Naive B cell (primary cell): ENCODE data around the gene RBMS3. TPM values are rescaled to one million over a fixed set of nuclear protein-coding genes. Genes with fewer than 3 reads are reported as not detected.
A peak's percentile ranks its signal among the peaks of the same experiment; 100 is the strongest.
"Not testable (repeated sequence)": the region's sequence is repeated elsewhere in the genome, so short reads cannot be mapped to it uniquely, and the experiment has no call there.

Experiments used
- ATAC-seq, 2 donors: fragments of 150-1000 bp; cut with Tn5 transposase; 2 replicates each; pipeline ENCODE4 v1.10.0; 2021; ENCODE audit warnings: low read depth in 2 of 2, mild to moderate bottlenecking in 2 of 2, moderate library complexity in 2 of 2
- DNase-seq: peaks from one replicate; pipeline ENCODE4 v3.0.0; 2022
- H3K27ac Mint-ChIP-seq, 6 donors: one replicate each; pipeline ENCODE4 v1.8.0; 2020 to 2022; ENCODE audit warnings: mild to moderate bottlenecking in 6 of 6, mixed read lengths in 6 of 6, moderate library complexity in 5 of 6, inconsistent platforms in 2 of 6
- H3K27me3 Mint-ChIP-seq, 3 donors: one replicate each; pipeline ENCODE4 v1.8.0; 2021 to 2022; ENCODE audit warnings: mixed read lengths in 3 of 3, mild to moderate bottlenecking in 1 of 3
- H3K36me3 Mint-ChIP-seq, 2 donors: one replicate each; pipeline ENCODE4 v1.8.0; 2020 to 2022; ENCODE audit warnings: mixed read lengths in 2 of 2, inconsistent platforms in 1 of 2, mild to moderate bottlenecking in 1 of 2
- H3K4me1 Mint-ChIP-seq, 3 donors: one replicate each; pipeline ENCODE4 v1.8.0; 2020 to 2022; ENCODE audit warnings: mixed read lengths in 3 of 3, inconsistent platforms in 1 of 3, mild to moderate bottlenecking in 1 of 3, moderate library complexity in 1 of 3
- H3K4me3 Mint-ChIP-seq, 8 donors: one replicate each; pipeline ENCODE4 v1.8.0; 2020 to 2022; ENCODE audit warnings: mild to moderate bottlenecking in 8 of 8, mixed read lengths in 8 of 8, moderate library complexity in 8 of 8, inconsistent platforms in 2 of 8
- H3K9me3 Mint-ChIP-seq, 7 donors: one replicate each; pipeline ENCODE4 v1.8.0; 2020 to 2022; ENCODE audit warnings: mixed read lengths in 7 of 7, mild to moderate bottlenecking in 5 of 7, inconsistent platforms in 2 of 7, moderate library complexity in 1 of 7
- polyA plus RNA-seq, 6 donors: library from polyadenylated mRNA; unstranded; fragments of 300-500 nt; fragmentation: Illumina TruSeq; gene quantifications; one replicate each; pipeline ENCODE4 v1.2.3, GENCODE V29; 2021; ENCODE audit warnings: low read depth in 6 of 6

Gene RBMS3
- polyA plus RNA-seq, 6 donors from 2014 or later, result 0.12 to 1.3 (median 0.45) TPM; not detected in 3

- Mint-ChIP-seq H3K4me3 (no peak overlapping the region), H3K27me3 (no peaks in the 10 kb centered on the region), H3K9me3 (peaks cover 0 to 5% (median 0%) of the 10 kb centered on the region in 7 donors), H3K4me1 (no peaks in the 10 kb centered on the region), H3K27ac (no peak overlapping the region), H3K36me3 (no peaks in the 10 kb centered on the region)
- DNase-seq (no peak), ATAC-seq (no peak)
Observed at GRCh38 chr3:29639578-29640290, 358.9 kb downstream of the RBMS3 start.

GRCh38 chr3:29642393-29643033 is 361.6 kb downstream of the RBMS3 start:
- Mint-ChIP-seq H3K27ac (no peak overlapping the region), H3K27me3 (no peaks in the 10 kb centered on the region), H3K36me3 (no peaks in the 10 kb centered on the region), H3K9me3 (peaks cover 0 to 2% (median 0%) of the 10 kb centered on the region in 7 donors), H3K4me3 (no peak overlapping the region), H3K4me1 (no peaks in the 10 kb centered on the region)
- no peak for DNase-seq
- ATAC-seq, result no peak

GRCh38 chr3:29643034-29643425 is 362.2 kb downstream of the RBMS3 start:
- no peak for ATAC-seq
- DNase-seq, result no peak
- H3K27me3 Mint-ChIP-seq, result no peaks in the 10 kb centered on the region
- H3K27ac Mint-ChIP-seq, result no peak overlapping the region
- no peaks in the 10 kb centered on the region for H3K4me1 Mint-ChIP-seq
- H3K4me3 Mint-ChIP-seq, result no peak overlapping the region
- peaks cover 0 to 2% (median 0%) of the 10 kb centered on the region in 7 donors for H3K9me3 Mint-ChIP-seq
- no peaks in the 10 kb centered on the region for H3K36me3 Mint-ChIP-seq

DNA sequence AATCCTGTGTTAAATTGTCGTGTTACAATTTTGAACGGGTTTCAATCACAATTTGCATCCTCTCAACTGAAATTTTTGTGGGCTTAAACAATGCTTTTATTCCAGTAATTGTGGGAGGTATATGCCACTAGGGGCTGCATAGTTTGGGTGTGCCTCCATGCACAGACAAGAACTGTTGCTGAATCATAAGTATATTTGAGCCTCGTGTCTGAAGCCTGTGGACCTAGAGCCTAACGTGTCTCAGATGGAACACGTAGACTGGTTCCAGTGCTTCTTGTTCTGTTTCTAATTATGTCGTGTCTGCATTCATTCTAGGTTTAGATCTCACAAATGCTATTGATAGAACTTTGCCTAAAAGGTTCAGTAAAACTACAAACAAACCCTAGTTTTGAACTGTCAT is 363.4 kb downstream of the RBMS3 start:
- no peaks in the 10 kb centered on the region for H3K27me3 Mint-ChIP-seq
- no peaks in the 10 kb centered on the region for H3K4me1 Mint-ChIP-seq
- H3K36me3 Mint-ChIP-seq, result no peaks in the 10 kb centered on the region
- DNase-seq (no peak), ATAC-seq (no peak)
- H3K9me3 Mint-ChIP-seq, result peaks cover 0 to 2% (median 0%) of the 10 kb centered on the region in 7 donors
- H3K4me3 Mint-ChIP-seq, result no peak overlapping the region
- no peak overlapping the region for H3K27ac Mint-ChIP-seq

GRCh38 chr3:29644956-29645636 is 364.2 kb downstream of the RBMS3 start:
- no peak for DNase-seq
- ATAC-seq, result no peak
- Mint-ChIP-seq H3K4me3 (no peak overlapping the region), H3K27ac (no peak overlapping the region), H3K9me3 (peaks cover 0 to 2% (median 0%) of the 10 kb centered on the region in 7 donors), H3K4me1 (peaks cover 3 to 6% (median 4%) of the 10 kb centered on the region in 3 donors), H3K36me3 (no peaks in the 10 kb centered on the region), H3K27me3 (no peaks in the 10 kb centered on the region)

DNA sequence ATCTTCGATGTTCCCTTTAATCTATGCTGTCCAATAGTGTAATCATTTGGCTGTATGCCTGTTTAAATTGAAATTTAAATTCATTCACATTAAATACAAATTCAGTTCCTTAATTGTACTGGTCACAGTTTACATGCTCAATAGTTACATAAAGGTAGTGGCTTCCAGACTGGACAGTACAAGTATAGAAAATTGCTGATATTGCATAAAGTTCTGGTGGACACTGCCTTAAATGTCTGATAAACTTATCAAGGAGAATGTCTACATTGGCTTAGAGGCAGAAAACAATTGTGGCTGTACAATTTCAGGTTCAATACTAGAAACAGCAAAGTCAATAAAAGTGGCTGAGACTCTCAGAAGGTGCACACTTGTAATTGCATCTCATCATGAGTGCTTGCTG is 365.2 kb downstream of the RBMS3 start:
- H3K4me1 Mint-ChIP-seq, result peaks cover 3 to 11% (median 7%) of the 10 kb centered on the region in 3 donors
- no peak for ATAC-seq
- H3K9me3 Mint-ChIP-seq, result peaks cover 0 to 2% (median 0%) of the 10 kb centered on the region in 7 donors
- H3K27ac Mint-ChIP-seq, result peak overlapping the region in 1 of 6 donors; percentile 40
- H3K27me3 Mint-ChIP-seq, result no peaks in the 10 kb centered on the region
- no peak for DNase-seq
- H3K4me3 Mint-ChIP-seq, result no peak overlapping the region
- H3K36me3 Mint-ChIP-seq, result no peaks in the 10 kb centered on the region

DNA sequence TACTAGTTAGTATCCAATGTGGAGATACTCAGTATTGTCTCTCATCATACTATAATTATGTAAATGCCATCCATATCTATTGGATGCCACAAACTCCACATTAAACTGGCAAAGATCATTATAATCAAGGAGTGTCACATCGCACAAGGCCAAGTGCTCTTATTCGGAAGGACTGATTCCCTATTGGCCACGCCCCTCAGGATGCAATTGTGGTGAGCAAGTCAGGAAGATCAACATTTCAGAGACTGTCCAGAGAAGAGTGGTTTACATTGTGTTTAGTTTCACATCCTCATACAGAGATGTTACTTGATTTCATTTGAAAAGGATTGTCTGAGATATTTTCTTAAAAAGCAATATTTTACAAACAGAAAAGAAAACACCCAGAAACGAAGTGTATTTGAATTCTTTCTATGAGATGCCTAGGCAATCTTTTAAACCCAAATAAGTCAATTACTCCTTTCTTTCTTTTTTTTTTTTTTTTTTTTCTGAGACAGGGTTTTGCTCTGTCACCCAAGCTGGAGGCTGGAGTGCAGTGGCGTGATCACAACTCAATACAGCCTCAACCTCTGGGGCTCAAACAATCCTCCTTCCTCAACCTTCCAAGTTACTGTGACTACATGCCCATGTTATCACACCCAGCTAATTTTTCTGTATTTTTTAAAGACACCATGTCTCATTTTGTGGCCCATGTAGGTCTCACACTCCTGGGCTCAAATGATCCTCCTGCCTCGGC is 369.1 kb downstream of the RBMS3 start:
- Mint-ChIP-seq H3K27me3 (peaks cover 0 to 7% (median 0%) of the 10 kb centered on the region in 3 donors), H3K36me3 (no peaks in the 10 kb centered on the region), H3K4me1 (peaks cover 3 to 11% (median 7%) of the 10 kb centered on the region in 3 donors), H3K27ac (no peak overlapping the region), H3K4me3 (no peak overlapping the region), H3K9me3 (peaks cover 0 to 2% (median 0%) of the 10 kb centered on the region in 7 donors)
- DNase-seq (no peak), ATAC-seq (peak in 1 of 2 donors; percentile 45)

DNA sequence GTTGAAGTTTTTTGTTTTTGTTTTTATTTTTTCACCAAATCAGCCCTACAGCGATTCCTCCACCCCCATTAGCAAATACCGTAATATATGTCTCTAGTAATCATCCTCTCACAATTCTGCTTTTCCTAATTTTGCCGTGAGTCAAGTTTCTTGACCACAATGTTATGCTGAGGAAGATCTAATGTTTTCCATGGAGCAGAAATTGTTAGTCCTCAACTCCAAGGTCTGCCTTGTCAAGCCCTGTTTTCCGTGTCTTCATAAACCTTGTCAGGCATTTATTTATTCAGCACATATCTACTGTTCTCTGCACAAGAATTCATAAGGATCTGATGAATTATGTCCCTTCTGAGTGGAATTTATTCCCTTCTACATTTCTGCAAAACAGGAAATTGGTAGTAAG is 372.8 kb downstream of the RBMS3 start:
- Mint-ChIP-seq H3K36me3 (no peaks in the 10 kb centered on the region), H3K9me3 (no peaks in the 10 kb centered on the region), H3K27ac (no peak overlapping the region), H3K4me1 (peaks cover 3 to 11% (median 7%) of the 10 kb centered on the region in 3 donors), H3K4me3 (no peak overlapping the region), H3K27me3 (peaks cover 0 to 7% (median 7%) of the 10 kb centered on the region in 3 donors)
- ATAC-seq (no peak), DNase-seq (no peak)

DNA sequence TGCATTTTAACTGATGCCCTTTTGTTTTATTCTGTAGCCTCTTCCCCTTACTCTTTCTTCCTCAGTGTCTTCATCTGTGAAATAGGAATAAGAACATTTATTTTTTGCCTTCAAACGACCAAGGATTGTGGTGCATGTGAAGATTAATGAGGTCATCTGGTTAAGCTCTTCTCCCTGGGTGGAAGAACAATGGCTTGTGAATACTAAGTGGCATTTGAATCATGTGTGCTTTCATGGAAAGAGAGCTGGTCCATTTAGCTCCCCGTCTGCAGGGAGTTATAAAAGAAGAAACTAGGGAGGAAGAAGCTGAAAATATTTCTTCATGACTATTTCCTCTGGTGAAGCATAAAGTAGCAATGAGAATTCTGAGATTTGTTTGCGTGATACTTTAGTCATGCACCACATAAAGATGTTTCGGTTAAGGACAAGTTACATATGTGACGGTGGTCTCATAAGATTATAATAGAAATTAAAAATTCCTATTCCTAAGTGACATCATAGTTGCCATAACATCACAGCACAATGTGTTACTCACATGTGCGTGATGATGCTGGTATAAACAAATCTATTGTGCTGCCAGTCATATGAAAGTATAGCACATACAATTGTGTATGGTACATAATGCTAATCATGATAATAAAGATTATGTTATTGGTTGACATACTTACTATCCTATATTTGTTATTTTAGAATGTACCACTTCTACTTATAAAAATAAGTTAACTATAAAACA is 374.3 kb downstream of the RBMS3 start:
- H3K4me1 Mint-ChIP-seq, result peaks cover 0 to 4% (median 3%) of the 10 kb centered on the region in 3 donors
- H3K36me3 Mint-ChIP-seq, result no peaks in the 10 kb centered on the region
- ATAC-seq (no peak), DNase-seq (no peak)
- no peak overlapping the region for H3K4me3 Mint-ChIP-seq
- peaks cover 0 to 2% (median 0%) of the 10 kb centered on the region in 7 donors for H3K9me3 Mint-ChIP-seq
- H3K27me3 Mint-ChIP-seq, result peaks cover 0 to 7% (median 7%) of the 10 kb centered on the region in 3 donors
- no peak overlapping the region for H3K27ac Mint-ChIP-seq

DNA sequence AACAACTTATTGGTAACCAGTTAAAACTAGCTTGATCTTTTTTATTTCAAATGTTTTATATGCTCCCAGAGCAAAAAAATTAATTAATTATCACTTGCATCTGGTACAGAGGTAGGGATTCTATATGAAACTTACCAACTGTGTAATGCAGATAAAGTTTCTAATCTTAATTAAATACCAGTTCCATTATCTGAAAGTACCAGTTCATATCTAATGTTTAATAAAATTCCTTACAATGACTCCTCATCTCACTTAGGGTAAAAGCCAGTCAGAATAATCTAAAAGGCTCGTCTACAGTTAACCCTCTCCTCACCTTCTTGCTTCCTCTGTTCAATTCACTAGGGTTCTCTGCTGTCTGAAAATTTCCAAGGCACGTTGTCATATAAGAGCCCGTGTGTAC is 384.8 kb downstream of the RBMS3 start:
- no peaks in the 10 kb centered on the region for H3K27me3 Mint-ChIP-seq
- no peak overlapping the region for H3K27ac Mint-ChIP-seq
- no peak overlapping the region for H3K4me3 Mint-ChIP-seq
- H3K9me3 Mint-ChIP-seq, result peaks cover 0 to 3% (median 0%) of the 10 kb centered on the region in 7 donors
- no peak for DNase-seq
- ATAC-seq, result no peak
- no peaks in the 10 kb centered on the region for H3K36me3 Mint-ChIP-seq
- H3K4me1 Mint-ChIP-seq, result no peaks in the 10 kb centered on the region

DNA sequence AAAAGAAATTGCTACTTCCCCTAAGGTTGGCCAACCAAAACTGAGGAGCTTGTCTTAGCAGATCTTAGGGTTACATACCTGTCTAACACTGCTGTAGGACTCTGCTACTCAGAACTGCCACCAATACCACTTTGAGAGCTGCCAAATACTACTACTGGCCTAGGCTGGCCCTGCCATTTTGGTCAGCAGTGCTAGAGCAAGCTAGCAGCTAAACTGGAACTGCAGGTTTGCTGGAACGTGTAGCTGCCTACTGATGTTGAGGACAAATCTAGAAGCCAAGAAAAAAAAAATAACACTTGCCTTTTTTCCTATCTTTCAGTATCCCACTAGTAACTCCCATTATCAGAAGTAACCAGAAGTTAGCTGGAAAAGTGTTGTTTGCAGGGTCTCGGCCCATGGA is 387.4 kb downstream of the RBMS3 start:
- Mint-ChIP-seq H3K27me3 (no peaks in the 10 kb centered on the region), H3K36me3 (no peaks in the 10 kb centered on the region), H3K27ac (no peak overlapping the region), H3K4me1 (no peaks in the 10 kb centered on the region), H3K9me3 (peaks cover 0 to 5% (median 0%) of the 10 kb centered on the region in 7 donors), H3K4me3 (no peak overlapping the region)
- ATAC-seq (no peak), DNase-seq (no peak)

- ATAC-seq (no peak), DNase-seq (no peak)
- H3K27ac Mint-ChIP-seq, result no peak overlapping the region
Observed at GRCh38 chr3:29668728-29669127, 387.9 kb downstream of the RBMS3 start.

GRCh38 chr3:29670476-29670875 is 389.6 kb downstream of the RBMS3 start:
- DNase-seq, H3K27ac Mint-ChIP-seq, H3K4me3 Mint-ChIP-seq, H3K4me1 Mint-ChIP-seq, ATAC-seq, H3K36me3 Mint-ChIP-seq, H3K27me3 Mint-ChIP-seq: not testable (repeated sequence)
- H3K9me3 Mint-ChIP-seq, result peaks cover 0 to 12% (median 6%) of the 10 kb centered on the region in 7 donors

More at GRCh38 chr3:29668728-29669127, 387.9 kb downstream of the RBMS3 start:
- Mint-ChIP-seq H3K36me3 (no peaks in the 10 kb centered on the region), H3K4me1 (no peaks in the 10 kb centered on the region), H3K4me3 (no peak overlapping the region), H3K9me3 (peaks cover 0 to 6% (median 0%) of the 10 kb centered on the region in 7 donors), H3K27me3 (no peaks in the 10 kb centered on the region)
